ENCODE measurements around the gene GULP1. TPM values are rescaled to one million over a fixed set of nuclear protein-coding genes. Genes with fewer than 3 reads are reported as not detected.
"Not testable (repeated sequence)": the region's sequence is repeated elsewhere in the genome, so short reads cannot be mapped to it uniquely, and the experiment has no call there.

Gene GULP1
- total RNA-seq, 1 donor from 2014 or later, result not detected

DNA sequence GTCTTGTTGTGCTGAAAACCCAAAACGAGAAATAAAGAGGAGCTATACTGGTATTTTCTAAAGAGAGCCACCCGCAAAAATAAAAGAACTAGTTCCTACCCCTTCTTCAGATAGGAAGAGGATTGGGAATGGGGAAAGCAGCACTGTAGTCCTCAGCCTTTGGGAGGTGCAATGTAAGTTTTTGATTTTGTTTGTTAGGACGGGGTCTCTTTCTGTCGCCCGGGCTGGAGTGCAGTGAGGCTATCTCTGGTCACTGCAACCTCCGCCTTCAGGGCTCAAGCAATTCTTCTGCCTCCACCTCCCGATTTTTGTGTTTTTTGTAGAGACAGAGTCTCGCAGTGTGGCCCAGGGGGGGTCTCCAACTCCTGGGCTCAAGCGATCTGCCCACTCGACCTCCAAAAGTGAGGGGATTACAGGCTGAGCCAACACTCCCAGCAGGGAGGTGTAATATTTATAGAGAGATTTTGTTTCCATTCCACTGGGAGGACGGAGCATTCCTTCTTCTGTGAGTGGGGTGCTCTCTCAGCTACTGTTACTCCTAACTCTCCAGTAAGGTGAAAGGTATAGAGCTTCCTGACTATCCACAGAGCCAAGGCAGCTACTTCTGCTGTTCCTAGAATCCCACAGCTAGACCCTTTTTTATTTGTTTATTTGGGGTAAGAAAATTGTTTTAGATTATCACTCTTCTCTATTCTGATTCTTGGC is 13.1 kb upstream of the GULP1 start:
- no peaks in the 10 kb centered on the region for H3K9me3 Mint-ChIP-seq
- DNase-seq (ENCODE audit: low spot score), result no peak
- no peak overlapping the region for H3K27ac Mint-ChIP-seq
- H3K27me3 Mint-ChIP-seq (ENCODE audit: low read depth), result no peaks in the 10 kb centered on the region
- no peaks in the 10 kb centered on the region for H3K4me1 Mint-ChIP-seq (ENCODE audit: low read depth)
- intact Hi-C loops (cut with micrococcal nuclease), result no loop called here
- no peaks in the 10 kb centered on the region for H3K36me3 Mint-ChIP-seq (ENCODE audit: low read depth)
- no peak overlapping the region for H3K4me3 Mint-ChIP-seq (ENCODE audit: low read depth)

DNA sequence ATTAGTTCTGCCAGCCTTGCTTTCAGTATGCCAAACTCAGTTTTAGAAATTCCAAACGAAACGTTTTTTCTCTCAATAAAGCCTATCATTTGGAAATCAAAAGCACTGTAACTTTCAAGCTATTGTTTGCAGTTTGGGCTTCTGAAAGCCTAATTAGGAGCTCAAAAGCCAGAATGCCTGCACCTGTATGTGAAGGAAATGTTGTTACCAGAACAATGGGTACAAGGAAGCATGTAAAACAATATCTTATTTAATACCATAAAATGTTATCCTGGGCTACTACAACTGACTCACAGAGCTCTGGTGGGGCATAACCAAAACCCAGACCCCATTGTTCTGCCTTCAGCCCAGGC is 12.6 kb upstream of the GULP1 start:
- Mint-ChIP-seq H3K27ac (no peak overlapping the region), H3K9me3 (no peaks in the 10 kb centered on the region), H3K4me3 (ENCODE audit: low read depth) (no peak overlapping the region), H3K27me3 (ENCODE audit: low read depth) (no peaks in the 10 kb centered on the region), H3K36me3 (ENCODE audit: low read depth) (no peaks in the 10 kb centered on the region), H3K4me1 (ENCODE audit: low read depth) (no peaks in the 10 kb centered on the region)
- intact Hi-C loops (cut with micrococcal nuclease), result no loop called here
- no peak for DNase-seq (ENCODE audit: low spot score)

DNA sequence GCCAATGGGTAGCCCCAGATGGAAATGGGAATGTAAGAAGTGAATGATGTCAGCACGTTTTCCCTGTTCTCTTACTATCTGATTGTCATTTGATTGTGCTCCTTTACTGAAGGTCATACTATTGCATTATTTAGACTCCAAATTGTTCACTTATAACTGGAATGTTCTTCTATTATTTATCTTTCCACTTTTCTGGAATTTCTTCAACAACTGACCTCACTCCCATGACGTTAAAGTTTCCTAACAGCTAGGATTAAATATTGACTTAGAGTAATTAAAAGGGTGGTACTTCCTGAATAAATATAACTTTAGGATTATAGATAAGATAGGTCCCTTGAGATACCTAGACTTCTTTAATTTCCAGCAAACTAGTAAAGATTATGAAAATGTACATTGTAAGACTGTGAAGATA is 10.9 kb upstream of the GULP1 start:
- DNase-seq (ENCODE audit: low spot score), result no peak
- intact Hi-C loops (cut with micrococcal nuclease), result no loop called here
- no peaks in the 10 kb centered on the region for H3K27me3 Mint-ChIP-seq (ENCODE audit: low read depth)
- no peak overlapping the region for H3K27ac Mint-ChIP-seq
- no peaks in the 10 kb centered on the region for H3K4me1 Mint-ChIP-seq (ENCODE audit: low read depth)
- H3K36me3 Mint-ChIP-seq (ENCODE audit: low read depth), result no peaks in the 10 kb centered on the region
- no peak overlapping the region for H3K4me3 Mint-ChIP-seq (ENCODE audit: low read depth)
- H3K9me3 Mint-ChIP-seq, result no peaks in the 10 kb centered on the region

DNA sequence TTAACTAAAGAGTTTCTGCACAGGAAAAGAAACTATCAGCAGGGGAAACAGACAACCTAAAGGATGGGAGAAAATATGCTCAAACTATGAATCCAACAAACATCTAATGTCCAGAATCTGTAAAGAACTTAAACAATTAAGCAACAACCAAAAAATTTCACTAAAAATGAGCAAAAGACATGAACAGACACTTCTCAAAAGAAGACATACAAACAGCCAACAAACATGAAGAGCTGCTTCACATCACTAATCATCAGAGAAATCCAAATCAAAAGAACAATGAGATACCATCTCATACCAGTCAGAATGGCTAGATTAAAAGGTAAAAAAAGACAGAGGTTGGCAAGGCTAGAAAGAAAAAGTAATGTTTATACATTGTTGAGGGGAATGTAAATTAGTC is 8.8 kb upstream of the GULP1 start:
- intact Hi-C loops (cut with micrococcal nuclease), result no loop called here
- Mint-ChIP-seq H3K4me3 (ENCODE audit: low read depth) (no peak overlapping the region), H3K27ac (no peak overlapping the region), H3K9me3 (no peaks in the 10 kb centered on the region), H3K36me3 (ENCODE audit: low read depth) (no peaks in the 10 kb centered on the region), H3K4me1 (ENCODE audit: low read depth) (no peaks in the 10 kb centered on the region), H3K27me3 (ENCODE audit: low read depth) (no peaks in the 10 kb centered on the region)
- DNase-seq (ENCODE audit: low spot score), result no peak

DNA sequence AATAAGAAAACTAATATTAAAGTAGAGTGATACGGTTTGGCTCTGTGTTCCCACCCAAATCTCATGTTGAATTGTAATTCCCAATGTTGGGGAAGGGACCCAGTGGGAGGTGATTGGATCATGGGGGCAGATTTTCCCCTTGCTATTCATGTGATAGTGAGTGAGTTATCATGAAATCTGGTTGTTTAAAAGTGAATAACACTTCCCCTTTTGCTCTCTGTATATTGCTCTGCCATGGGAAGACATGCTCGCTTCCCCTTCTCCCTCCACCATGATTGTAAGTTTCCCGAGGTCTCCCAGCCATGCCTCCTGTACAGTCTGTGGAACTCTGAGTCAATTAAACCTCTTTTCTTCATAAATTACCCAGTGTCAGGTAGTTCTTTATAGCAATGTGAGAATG is 7.4 kb upstream of the GULP1 start:
- DNase-seq (ENCODE audit: low spot score); H3K4me3 Mint-ChIP-seq (ENCODE audit: low read depth); H3K9me3 Mint-ChIP-seq; H3K36me3 Mint-ChIP-seq (ENCODE audit: low read depth); H3K4me1 Mint-ChIP-seq (ENCODE audit: low read depth); H3K27me3 Mint-ChIP-seq (ENCODE audit: low read depth); H3K27ac Mint-ChIP-seq; intact Hi-C loops (cut with micrococcal nuclease): not testable (repeated sequence)

DNA sequence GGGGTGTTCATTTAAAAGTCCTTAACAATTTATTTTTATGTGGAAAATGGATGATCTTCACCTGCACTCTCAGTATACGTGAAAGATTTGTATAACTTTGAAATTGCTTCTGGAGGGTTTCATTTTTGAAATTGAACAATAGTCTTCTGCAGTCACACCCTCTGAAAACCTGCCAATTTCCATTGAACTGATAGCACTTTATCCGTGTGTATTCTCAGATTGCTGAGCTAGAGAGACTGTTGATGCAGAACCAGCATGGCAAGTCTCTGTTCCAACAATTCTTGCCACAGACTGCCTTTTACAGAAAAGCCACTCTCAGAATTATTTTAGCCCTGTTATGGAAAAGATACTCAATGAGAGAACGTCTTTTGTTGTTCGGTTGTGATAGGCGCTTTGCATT is 6.6 kb upstream of the GULP1 start:
- no peak for DNase-seq (ENCODE audit: low spot score)
- intact Hi-C loops (cut with micrococcal nuclease), result no loop called here
- Mint-ChIP-seq H3K4me1 (ENCODE audit: low read depth) (no peaks in the 10 kb centered on the region), H3K9me3 (no peaks in the 10 kb centered on the region), H3K27me3 (ENCODE audit: low read depth) (peaks cover 4% of the 10 kb centered on the region), H3K36me3 (ENCODE audit: low read depth) (no peaks in the 10 kb centered on the region), H3K4me3 (ENCODE audit: low read depth) (no peak overlapping the region), H3K27ac (no peak overlapping the region)

DNA sequence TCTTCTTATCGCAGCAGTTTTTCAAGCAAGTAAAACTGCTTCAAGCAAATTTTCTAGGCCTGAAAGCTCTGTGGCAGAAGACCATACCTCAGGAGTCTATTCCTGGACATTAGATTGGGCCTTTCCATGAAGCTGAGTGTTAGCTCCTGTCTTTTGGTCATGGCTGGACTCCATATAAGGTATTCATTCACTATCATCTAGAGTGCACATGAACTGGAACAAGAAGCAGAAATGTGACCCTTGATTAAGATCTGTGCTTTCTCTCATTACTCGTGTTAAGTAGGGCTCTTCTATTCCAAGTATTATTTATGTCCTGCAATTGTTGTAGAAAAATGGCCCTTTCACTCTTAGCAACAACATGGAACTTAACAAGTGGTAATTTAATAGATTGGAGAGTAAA is 5.9 kb upstream of the GULP1 start:
- Mint-ChIP-seq H3K27me3 (ENCODE audit: low read depth) (peaks cover 6% of the 10 kb centered on the region), H3K27ac (no peak overlapping the region), H3K9me3 (no peaks in the 10 kb centered on the region), H3K36me3 (ENCODE audit: low read depth) (no peaks in the 10 kb centered on the region), H3K4me3 (ENCODE audit: low read depth) (no peak overlapping the region), H3K4me1 (ENCODE audit: low read depth) (no peaks in the 10 kb centered on the region)
- no peak for DNase-seq (ENCODE audit: low spot score)
- intact Hi-C loops (cut with micrococcal nuclease), result no loop called here

DNA sequence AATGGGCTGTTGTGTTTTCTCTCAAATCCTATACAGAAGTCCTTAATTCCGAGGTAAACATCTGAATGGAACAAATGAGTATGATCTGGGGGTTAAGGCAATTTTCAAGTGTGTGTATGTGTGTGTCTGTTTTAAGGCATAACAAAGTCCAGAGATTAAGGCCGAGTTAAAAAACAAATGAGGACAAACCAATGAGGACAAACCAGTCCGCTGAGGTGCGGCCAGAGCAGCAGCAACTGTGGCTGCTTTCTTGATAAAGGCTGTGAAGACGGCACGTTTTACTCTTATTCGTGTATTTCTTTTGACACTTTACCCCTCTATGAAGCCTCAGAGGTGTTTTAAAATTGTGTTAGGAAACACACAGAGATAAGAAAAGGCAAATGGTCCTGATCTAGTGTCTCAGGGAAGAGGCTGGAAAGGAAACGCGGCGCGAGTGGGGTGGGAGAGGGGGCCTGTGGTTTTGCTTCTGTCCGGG is 495 bp upstream of the GULP1 start:
- peaks cover 39% of the 10 kb centered on the region for H3K27me3 Mint-ChIP-seq (ENCODE audit: low read depth)
- H3K9me3 Mint-ChIP-seq, result no peaks in the 10 kb centered on the region
- DNase-seq (ENCODE audit: low spot score), result no peak
- peak overlapping the region; percentile 13 for H3K4me3 Mint-ChIP-seq (ENCODE audit: low read depth)
- peaks cover 8% of the 10 kb centered on the region for H3K4me1 Mint-ChIP-seq (ENCODE audit: low read depth)
- intact Hi-C loops (cut with micrococcal nuclease), result no loop called here
- H3K27ac Mint-ChIP-seq, result no peak overlapping the region
- no peaks in the 10 kb centered on the region for H3K36me3 Mint-ChIP-seq (ENCODE audit: low read depth)

DNA sequence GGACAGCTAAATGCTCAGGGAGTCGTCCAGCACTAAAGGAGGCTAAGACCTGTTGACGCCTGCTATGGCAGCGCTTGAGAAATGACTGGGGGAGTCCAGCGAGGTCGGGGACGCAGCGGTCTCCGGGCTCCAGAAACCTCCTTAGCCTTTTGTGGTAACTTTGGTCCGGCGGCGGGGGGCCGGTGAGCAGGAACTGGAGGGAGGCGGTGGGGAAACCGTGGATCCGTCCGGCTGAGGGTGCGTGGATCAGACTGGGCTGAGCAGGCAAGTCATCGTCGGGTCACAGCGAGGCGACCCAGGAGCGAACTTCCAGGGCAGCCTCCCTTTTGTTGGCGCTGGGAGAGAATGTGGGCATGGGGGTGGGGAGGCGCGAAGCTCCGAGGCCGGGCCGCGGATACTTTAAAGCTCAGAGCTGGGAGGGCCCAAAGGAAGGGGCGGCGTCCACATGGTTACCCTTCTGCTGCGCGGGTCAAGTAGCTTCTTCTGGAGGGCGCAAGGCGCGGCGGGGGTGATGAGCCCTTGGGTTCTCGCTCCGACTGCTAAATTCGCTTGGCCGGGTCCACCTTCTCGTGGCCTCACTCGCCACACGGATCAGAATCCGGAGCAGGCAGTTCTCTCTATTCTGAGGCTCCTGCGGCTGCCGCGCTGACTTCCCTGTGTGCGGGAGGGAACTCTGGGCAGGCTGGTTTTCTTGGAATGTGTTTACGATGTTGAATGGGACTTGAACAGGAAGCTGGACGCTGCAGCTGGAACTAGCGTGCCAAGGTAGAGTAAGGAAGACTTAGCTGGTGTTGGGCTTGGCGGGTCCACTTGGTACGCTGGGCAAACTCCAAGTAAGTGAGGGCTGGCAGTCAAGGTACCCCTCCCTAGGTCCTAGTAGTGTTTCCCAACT is 920 bp downstream of the GULP1 start:
- no peak overlapping the region for H3K4me3 Mint-ChIP-seq (ENCODE audit: low read depth)

DNA sequence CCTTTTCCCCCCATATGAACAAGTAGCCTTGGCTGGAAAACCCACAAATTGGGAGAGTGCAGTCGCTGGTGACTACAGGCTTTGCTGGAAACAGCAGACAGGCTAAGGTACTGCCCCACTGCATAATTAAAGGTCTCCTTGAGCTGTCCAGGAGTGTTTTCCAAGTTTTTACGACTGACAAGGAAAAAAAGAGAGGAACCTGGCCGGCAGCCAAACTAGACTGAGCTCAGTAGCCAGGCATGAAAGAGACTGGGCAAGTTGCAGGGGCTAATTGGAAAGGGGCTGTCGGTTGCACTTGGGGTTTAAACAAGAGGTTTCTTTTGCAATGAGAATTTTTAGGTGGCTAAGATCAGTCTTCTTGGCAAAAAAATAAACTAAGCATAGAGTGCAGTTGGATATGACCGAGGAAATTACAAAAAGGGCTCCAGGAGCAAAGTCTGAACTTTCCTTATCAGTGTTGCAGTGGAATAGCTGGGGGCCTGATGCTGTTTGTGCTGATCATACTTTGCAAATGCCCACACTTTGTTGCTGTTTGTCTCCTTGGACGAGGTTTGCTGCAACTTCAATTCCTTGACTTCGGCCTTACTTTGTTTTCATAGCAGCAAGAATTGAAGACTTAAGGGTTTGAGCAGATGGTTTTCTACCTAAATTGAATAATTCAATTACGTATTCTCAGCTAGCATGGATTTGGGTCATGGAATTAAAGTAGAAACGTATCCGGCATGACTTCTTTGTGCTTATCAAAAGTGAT is 2.1 kb downstream of the GULP1 start:
- peaks cover 39% of the 10 kb centered on the region for H3K27me3 Mint-ChIP-seq (ENCODE audit: low read depth)
- no peak overlapping the region for H3K4me3 Mint-ChIP-seq (ENCODE audit: low read depth)
- no peak for DNase-seq (ENCODE audit: low spot score)
- intact Hi-C loops (cut with micrococcal nuclease), result no loop called here
- H3K4me1 Mint-ChIP-seq (ENCODE audit: low read depth), result peaks cover 8% of the 10 kb centered on the region
- no peak overlapping the region for H3K27ac Mint-ChIP-seq
- H3K9me3 Mint-ChIP-seq, result no peaks in the 10 kb centered on the region
- H3K36me3 Mint-ChIP-seq (ENCODE audit: low read depth), result no peaks in the 10 kb centered on the region

More for the DNA sequence above, 920 bp downstream of the GULP1 start:
- intact Hi-C loops (cut with micrococcal nuclease), result no loop called here
- no peak for DNase-seq (ENCODE audit: low spot score)
- Mint-ChIP-seq H3K4me1 (ENCODE audit: low read depth) (peaks cover 8% of the 10 kb centered on the region), H3K9me3 (no peaks in the 10 kb centered on the region), H3K27me3 (ENCODE audit: low read depth) (peaks cover 39% of the 10 kb centered on the region), H3K27ac (no peak overlapping the region), H3K36me3 (ENCODE audit: low read depth) (no peaks in the 10 kb centered on the region)

DNA sequence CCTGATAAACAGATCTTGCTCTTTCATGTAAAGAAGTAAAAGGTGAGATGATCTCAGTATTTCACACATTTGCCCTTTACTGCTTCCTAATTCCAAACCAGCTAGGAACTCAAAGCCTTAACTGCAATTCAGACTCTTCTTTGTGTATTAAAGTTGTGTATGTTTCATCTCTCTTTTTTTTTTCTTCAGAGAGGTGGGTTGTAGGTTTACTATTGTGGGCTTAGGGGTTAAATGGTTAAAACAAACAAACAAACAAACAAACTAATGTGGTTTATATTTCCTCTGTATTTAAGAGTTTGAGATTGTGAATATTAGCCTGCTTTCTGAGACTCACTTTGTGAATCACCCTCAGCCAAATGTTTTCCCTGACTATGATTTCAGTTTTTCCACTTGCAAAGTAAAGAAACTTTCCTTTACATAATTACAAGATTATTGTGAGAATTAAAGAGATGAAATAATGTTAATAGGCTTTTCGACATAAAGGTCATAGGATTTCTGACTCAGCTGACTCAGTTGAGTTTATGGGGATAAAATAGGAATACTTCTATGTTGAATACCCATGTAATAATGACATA is 2.8 kb downstream of the GULP1 start:
- peaks cover 8% of the 10 kb centered on the region for H3K4me1 Mint-ChIP-seq (ENCODE audit: low read depth)
- no peak for DNase-seq (ENCODE audit: low spot score)
- no peak overlapping the region for H3K4me3 Mint-ChIP-seq (ENCODE audit: low read depth)
- no peaks in the 10 kb centered on the region for H3K36me3 Mint-ChIP-seq (ENCODE audit: low read depth)
- no peaks in the 10 kb centered on the region for H3K9me3 Mint-ChIP-seq
- peaks cover 37% of the 10 kb centered on the region for H3K27me3 Mint-ChIP-seq (ENCODE audit: low read depth)
- no peak overlapping the region for H3K27ac Mint-ChIP-seq
- intact Hi-C loops (cut with micrococcal nuclease), result no loop called here

DNA sequence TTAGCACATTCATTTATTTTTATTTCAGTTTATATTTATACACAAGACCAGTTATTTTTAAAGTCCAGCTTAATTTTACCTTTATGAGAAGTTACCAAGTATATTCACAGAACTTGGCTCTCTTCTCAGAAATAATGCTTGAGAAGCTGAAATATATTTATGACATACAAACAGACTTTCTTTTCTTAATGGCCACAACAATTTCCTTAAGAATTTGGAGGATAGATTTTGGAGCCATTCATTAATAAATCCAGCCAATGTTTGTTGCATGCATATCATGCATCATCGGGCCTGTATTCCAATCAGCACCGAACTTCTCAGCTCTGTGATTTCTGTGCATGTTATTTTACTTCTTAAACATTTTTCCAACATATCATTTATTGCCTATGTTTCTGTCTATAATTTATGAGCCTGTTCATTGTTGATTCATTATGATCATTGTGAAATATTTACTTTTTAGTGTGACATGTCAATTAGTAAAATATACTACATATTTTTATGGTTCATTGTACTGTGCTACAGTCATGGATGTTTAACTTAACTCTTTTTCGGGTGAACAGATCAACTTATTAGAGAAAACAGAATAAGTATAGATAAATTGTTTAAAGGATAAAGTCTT is 3.5 kb downstream of the GULP1 start:
- no peaks in the 10 kb centered on the region for H3K9me3 Mint-ChIP-seq
- intact Hi-C loops (cut with micrococcal nuclease), result no loop called here
- H3K4me1 Mint-ChIP-seq (ENCODE audit: low read depth), result peaks cover 8% of the 10 kb centered on the region
- DNase-seq (ENCODE audit: low spot score), result no peak
- H3K27me3 Mint-ChIP-seq (ENCODE audit: low read depth), result peaks cover 35% of the 10 kb centered on the region
- H3K4me3 Mint-ChIP-seq (ENCODE audit: low read depth), result no peak overlapping the region
- H3K27ac Mint-ChIP-seq, result no peak overlapping the region
- H3K36me3 Mint-ChIP-seq (ENCODE audit: low read depth), result no peaks in the 10 kb centered on the region
